Mesenchymal stem cell (in vitro differentiated cells and primary cell): ENCODE results near the gene EXOC6B.

Experiments used
- DNase-seq: peaks from one replicate; pipeline ENCODE4 v3.0.0-alpha.2; 2013
- H2AFZ ChIP-seq: one replicate; pipeline ENCODE4 v1.6.1; 2013; ENCODE audit warnings: low read depth, mild to moderate bottlenecking, control low read depth, inconsistent platforms, low read length, moderate library complexity
- H2AK5ac ChIP-seq: 2 replicates; pipeline ENCODE4 v1.6.1; 2013; ENCODE audit warnings: low read length, moderate library complexity, mild to moderate bottlenecking, inconsistent platforms; ENCODE audit not compliant: severe bottlenecking
- H2BK120ac ChIP-seq: one replicate; pipeline ENCODE4 v1.6.1; 2013; ENCODE audit warnings: low read depth, mild to moderate bottlenecking, inconsistent platforms, low read length, moderate library complexity
- H2BK12ac ChIP-seq, 2 experiments: one replicate each; pipeline ENCODE4 v1.6.1; 2013; ENCODE audit warnings: inconsistent platforms in 2 of 2, low read length in 2 of 2, mild to moderate bottlenecking in 2 of 2, moderate library complexity in 2 of 2, control low read depth in 1 of 2
- H2BK15ac ChIP-seq: one replicate; pipeline ENCODE4 v1.6.1; 2013; ENCODE audit warnings: mild to moderate bottlenecking, low read depth, inconsistent platforms; ENCODE audit not compliant: poor library complexity, severe bottlenecking
- H2BK5ac ChIP-seq: 2 replicates; pipeline ENCODE4 v1.6.1; 2013; ENCODE audit warnings: low read depth, mild to moderate bottlenecking, low read length, control low read depth, inconsistent platforms; ENCODE audit not compliant: poor library complexity, severe bottlenecking
- H3K14ac ChIP-seq, 2 experiments: one replicate each; pipeline ENCODE4 v1.6.1; 2013; ENCODE audit warnings: inconsistent platforms in 2 of 2, low read length in 2 of 2, control low read depth in 1 of 2, mild to moderate bottlenecking in 1 of 2, moderate library complexity in 1 of 2
- H3K18ac ChIP-seq, 2 experiments: one replicate each; pipeline ENCODE4 v1.6.1; 2013; ENCODE audit warnings: inconsistent platforms in 2 of 2, low read length in 2 of 2, control low read depth in 1 of 2, low read depth in 1 of 2, mild to moderate bottlenecking in 1 of 2
- H3K23ac ChIP-seq, 2 experiments: one replicate each; pipeline ENCODE4 v1.6.1; 2013; ENCODE audit warnings: inconsistent platforms in 2 of 2, low read length in 2 of 2, mild to moderate bottlenecking in 2 of 2, moderate library complexity in 2 of 2, control low read depth in 1 of 2
- H3K27ac ChIP-seq: 2 replicates; pipeline ENCODE4 v1.5.1; 2013; ENCODE audit warnings: mild to moderate bottlenecking, moderate library complexity, low read length, control low read depth, inconsistent platforms; ENCODE audit not compliant: poor library complexity, severe bottlenecking
- H3K27me3 ChIP-seq, 2 experiments: 2 replicates each; pipeline versions ENCODE4 v1.6.1 to v1.7.0; 2013; ENCODE audit warnings: low read length in 2 of 2, mild to moderate bottlenecking in 2 of 2, moderate library complexity in 2 of 2, control low read depth in 1 of 2, inconsistent platforms in 1 of 2; ENCODE audit not compliant: control insufficient read depth in 1 of 2, insufficient read depth in 1 of 2
- H3K36me3 ChIP-seq, 2 experiments: 2 replicates each; pipeline versions ENCODE4 v1.6.1 to v1.7.0; 2013; ENCODE audit warnings: low read length in 2 of 2, control low read depth in 1 of 2, inconsistent platforms in 1 of 2, low read depth in 1 of 2, mild to moderate bottlenecking in 1 of 2; ENCODE audit not compliant: insufficient read depth in 2 of 2, control insufficient read depth in 1 of 2
- H3K4ac ChIP-seq, 2 experiments: one replicate each; pipeline ENCODE4 v1.6.1; 2013; ENCODE audit warnings: inconsistent platforms in 2 of 2, low read length in 2 of 2, mild to moderate bottlenecking in 2 of 2, moderate library complexity in 2 of 2, control low read depth in 1 of 2, low read depth in 1 of 2
- H3K4me1 ChIP-seq: 2 replicates; pipeline ENCODE4 v1.6.1; 2013; ENCODE audit warnings: low read depth, low read length, control low read depth; ENCODE audit not compliant: control insufficient read depth, insufficient read depth
- H3K4me2 ChIP-seq: 2 replicates; pipeline ENCODE4 v1.6.1; 2013; ENCODE audit warnings: low read length, mild to moderate bottlenecking, inconsistent platforms; ENCODE audit not compliant: poor library complexity, severe bottlenecking
- H3K4me3 ChIP-seq, 2 experiments: 2 replicates each; pipeline versions ENCODE4 v1.5.1 to v1.7.0; 2013; ENCODE audit warnings: low read length in 2 of 2, mild to moderate bottlenecking in 2 of 2, control low read depth in 1 of 2, low read depth in 1 of 2; ENCODE audit not compliant: insufficient read depth in 1 of 2
- H3K79me1 ChIP-seq: replicated peaks from 2 replicates; pipeline ENCODE4 v1.6.1; 2013; ENCODE audit warnings: mild to moderate bottlenecking, control low read depth, low read length, inconsistent platforms; ENCODE audit not compliant: poor library complexity, severe bottlenecking
- H3K9ac ChIP-seq: 2 replicates; pipeline ENCODE4 v1.7.0; 2013; ENCODE audit warnings: mild to moderate bottlenecking, low read length, moderate library complexity
- H3K9me3 ChIP-seq: 2 replicates; pipeline ENCODE4 v1.7.0; 2013; ENCODE audit warnings: mild to moderate bottlenecking, low read length; ENCODE audit not compliant: control insufficient read depth
- H4K8ac ChIP-seq: one replicate; pipeline ENCODE4 v1.6.1; 2013; ENCODE audit warnings: inconsistent platforms, mild to moderate bottlenecking, low read length, moderate library complexity
- H4K91ac ChIP-seq: one replicate; pipeline ENCODE4 v1.6.1; 2013; ENCODE audit warnings: mild to moderate bottlenecking, low read length, inconsistent platforms
- WGBS: methylation state at CpG from one replicate; pipeline ENCODE4 v1.1.7; 2013; ENCODE audit warnings: mixed read lengths; 5-methylcytosine and 5-hydroxymethylcytosine counted together

EXOC6B gene

DNA sequence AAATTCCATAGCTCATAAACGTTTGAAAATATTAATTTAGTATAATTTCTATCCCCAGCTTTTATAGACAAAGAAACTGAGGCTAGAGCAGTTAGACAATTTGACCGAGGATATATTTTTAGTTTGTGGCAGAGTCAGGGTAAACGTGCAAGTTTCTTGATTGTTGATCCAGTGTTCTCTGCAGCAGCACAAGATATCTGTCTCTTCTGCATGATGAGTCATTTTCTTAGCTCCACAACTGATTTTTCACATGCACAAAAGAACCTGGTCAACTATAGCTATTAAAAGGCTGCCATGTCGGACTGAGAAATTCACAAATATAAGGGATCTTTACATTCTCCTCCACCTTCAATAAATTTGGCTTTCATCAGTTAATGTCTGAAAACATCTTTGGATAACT lies 534.8 kb downstream of the EXOC6B start:
- Histone ChIP-seq H3K4me1 (no peaks in the 10 kb centered on the region), H3K9ac (no peak overlapping the region), H3K4me2 (no peak overlapping the region), H2BK5ac (no peak overlapping the region), H2AFZ (no peak overlapping the region), H3K27ac (no peak overlapping the region), H3K9me3 (no peaks in the 10 kb centered on the region), H3K18ac (no peak overlapping the region), H2AK5ac (no peak overlapping the region), H3K4ac (no peak overlapping the region), H3K36me3 (no peaks in the 10 kb centered on the region), H4K91ac (no peak overlapping the region), H2BK120ac (no peak overlapping the region), H3K23ac (no peak overlapping the region), H2BK12ac (no peak overlapping the region), H3K14ac (no peak overlapping the region), H2BK15ac (no peak overlapping the region), H3K27me3 (no peaks in the 10 kb centered on the region), H4K8ac (no peak overlapping the region), H3K79me1 (no peaks in the 10 kb centered on the region), H3K4me3 (no peak overlapping the region)
- peak; percentile 44 for DNase-seq
- WGBS, result 54% methylated on average over 3 of the region's 4 CpGs

GRCh38 chr2:72289736-72290135 lies 536.1 kb downstream of the EXOC6B start:
- Histone ChIP-seq H3K23ac (no peak overlapping the region), H2BK120ac (no peak overlapping the region), H2BK12ac (no peak overlapping the region), H3K4ac (no peak overlapping the region), H3K79me1 (no peaks in the 10 kb centered on the region), H2AFZ (no peak overlapping the region), H4K8ac (no peak overlapping the region), H3K36me3 (no peaks in the 10 kb centered on the region), H3K9me3 (no peaks in the 10 kb centered on the region), H3K4me1 (no peaks in the 10 kb centered on the region), H2BK15ac (no peak overlapping the region), H3K9ac (no peak overlapping the region), H3K27me3 (no peaks in the 10 kb centered on the region), H2BK5ac (no peak overlapping the region), H3K14ac (no peak overlapping the region), H4K91ac (no peak overlapping the region), H3K27ac (no peak overlapping the region), H2AK5ac (no peak overlapping the region), H3K4me3 (no peak overlapping the region), H3K4me2 (no peak overlapping the region), H3K18ac (no peak overlapping the region)
- WGBS, result 85% methylated on average over 3 of the region's 3 CpGs
- DNase-seq, result no peak

GRCh38 chr2:72289283-72289682 lies 536.5 kb downstream of the EXOC6B start:
- Histone ChIP-seq H3K4ac (no peak overlapping the region), H3K4me2 (no peak overlapping the region), H3K9ac (no peak overlapping the region), H2AK5ac (no peak overlapping the region), H3K4me3 (no peak overlapping the region), H2BK120ac (no peak overlapping the region), H3K27me3 (no peaks in the 10 kb centered on the region), H2BK12ac (no peak overlapping the region), H4K8ac (no peak overlapping the region), H3K9me3 (no peaks in the 10 kb centered on the region), H2BK5ac (no peak overlapping the region), H2BK15ac (no peak overlapping the region), H3K18ac (no peak overlapping the region), H3K14ac (no peak overlapping the region), H3K79me1 (no peaks in the 10 kb centered on the region), H3K36me3 (no peaks in the 10 kb centered on the region), H4K91ac (no peak overlapping the region), H3K23ac (no peak overlapping the region), H3K4me1 (no peaks in the 10 kb centered on the region), H3K27ac (no peak overlapping the region), H2AFZ (no peak overlapping the region)
- WGBS, result 83% methylated on average over 1 of the region's 2 CpGs
- DNase-seq, result no peak

- Histone ChIP-seq H2BK12ac (no peak overlapping the region), H3K9ac (peak overlapping the region; percentile 20), H3K27ac (no peak overlapping the region), H2AK5ac (no peak overlapping the region), H3K9me3 (no peaks in the 10 kb centered on the region), H2AFZ (no peak overlapping the region), H3K4me2 (no peak overlapping the region), H2BK5ac (no peak overlapping the region), H3K79me1 (peaks cover 1% of the 10 kb centered on the region), H3K4me3 (no peak overlapping the region), H3K27me3 (no peaks in the 10 kb centered on the region), H3K4ac (no peak overlapping the region), H3K4me1 (peaks cover 2% of the 10 kb centered on the region), H4K91ac (no peak overlapping the region), H3K14ac (no peak overlapping the region), H2BK15ac (no peak overlapping the region), H3K36me3 (no peaks in the 10 kb centered on the region), H2BK120ac (no peak overlapping the region), H3K23ac (no peak overlapping the region), H3K18ac (no peak overlapping the region), H4K8ac (no peak overlapping the region)
- peak; percentile 59 for DNase-seq
Measured at GRCh38 chr2:72278046-72278445, 547.8 kb downstream of the EXOC6B start.
